ENCODE data around the gene CHRNB2. TPM values are rescaled to one million over a fixed set of nuclear protein-coding genes. Genes with fewer than 3 reads are reported as not detected.

The CHRNB2 gene
- total and polyA plus RNA-seq, 2 of the 8 experiments (the other 6 are each of a cell fraction or from before 2014, with no cell fraction given) = 3.1 to 4.1 TPM

DNA sequence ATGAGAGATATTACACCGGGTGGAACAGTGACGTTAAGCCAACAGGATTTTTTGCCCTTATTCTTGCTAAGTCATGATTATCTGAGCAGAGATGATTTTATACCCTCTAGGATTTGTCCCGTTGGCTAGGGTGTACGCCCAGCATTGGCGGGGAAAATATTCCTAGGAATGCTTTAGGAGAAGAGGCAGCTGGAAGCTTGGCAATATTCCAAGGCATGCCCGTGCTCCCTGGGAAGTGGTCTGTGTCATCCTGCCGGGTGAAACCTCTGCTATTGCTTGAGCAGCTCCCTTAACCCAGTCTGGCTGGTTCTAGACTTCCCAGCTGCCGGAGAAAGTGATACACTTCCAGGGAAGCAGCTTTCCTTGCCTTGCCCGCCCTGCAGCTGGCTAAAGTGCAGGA, 16.2 kb downstream of the CHRNB2 start:
- Histone ChIP-seq H3K9ac (replicated peaks in 1 of 4; ENCODE audit: extremely low read depth in 1 of 4, low read depth in 3 of 4, low read length in 3 of 4) (no peak overlapping the region; a peak in 1 of 7 replicates), H3K79me2 (ENCODE audit: control insufficient read depth in 1 of 2, insufficient read depth in 2 of 2, low read length in 2 of 2) (no peaks in the 10 kb centered on the region), H2AK5ac (ENCODE audit: low read depth, low read length) (no peak overlapping the region), H3K14ac (ENCODE audit: insufficient read length) (no peak overlapping the region), H3K79me1 (ENCODE audit: low read depth, low read length) (peaks cover 2% of the 10 kb centered on the region; the same call in 1 of the 2 replicates), H3K4me3 (ENCODE audit: extremely low read depth in 1 of 4, insufficient read depth in 2 of 4, low read depth in 3 of 4, low read length in 4 of 4) (no peak overlapping the region), H4K5ac (ENCODE audit: insufficient read length, low read depth, low read length) (no peak overlapping the region), H3K9me3 (ENCODE audit: insufficient read depth in 2 of 2, low read depth in 1 of 2, low read length in 1 of 2) (no peaks in the 10 kb centered on the region), H3K27ac (ENCODE audit: low read depth, low read length) (no peak overlapping the region), H2AFZ (ENCODE audit: low read length) (no peak overlapping the region), H3K4ac (replicated peaks; ENCODE audit: insufficient read length, low read depth, low read length) (no peak overlapping the region), H3K4me1 (replicated peaks in 1 of 4; ENCODE audit: control insufficient read depth in 3 of 4, insufficient read depth in 4 of 4, low read length in 3 of 4) (no peaks in the 10 kb centered on the region), H4K8ac (ENCODE audit: extremely low read depth, insufficient read depth, low read length) (no peak overlapping the region), H2BK15ac (ENCODE audit: low read length) (no peak overlapping the region), H2BK20ac (ENCODE audit: low read length) (no peak overlapping the region), H4K20me1 (replicated peaks in 1 of 2; ENCODE audit: control insufficient read depth in 1 of 2, insufficient read depth in 2 of 2, low read length in 2 of 2) (peaks cover 7 to 18% of the 10 kb centered on the region in 2 experiments), H3K4me2 (ENCODE audit: insufficient read depth in 1 of 2, low read depth in 2 of 2, low read length in 2 of 2) (no peak overlapping the region), H2BK5ac (ENCODE audit: low read depth, low read length) (no peak overlapping the region), H3K36me3 (ENCODE audit: control insufficient read depth in 2 of 4, insufficient read depth in 4 of 4, low read length in 3 of 4) (peaks cover 72 to 97% (median 87%) of the 10 kb centered on the region in 4 experiments), H3K27me3 (replicated peaks in 1 of 4; ENCODE audit: control insufficient read depth in 3 of 4, extremely low read depth in 1 of 4, insufficient read depth in 3 of 4, low read length in 3 of 4) (no peaks in the 10 kb centered on the region), H4K91ac (replicated peaks; ENCODE audit: insufficient read length, low read length) (no peak overlapping the region), H2BK12ac (ENCODE audit: low read depth, low read length) (no peak overlapping the region), H3K23me2 (ENCODE audit: low read depth, low read length) (no peaks in the 10 kb centered on the region), H2BK120ac (replicated peaks; ENCODE audit: low read depth, low read length) (no peak overlapping the region), H3K18ac (ENCODE audit: extremely low read depth, low read length) (no peak overlapping the region), H3K56ac (replicated peaks; ENCODE audit: insufficient read length, low read depth, low read length) (no peak overlapping the region), H3K23ac (ENCODE audit: insufficient read length) (no peak overlapping the region)
- ChIA-PET POLR2A (ENCODE audit: partially characterized antibody) (interaction anchor here (1.7 kb wide), 1 partner anchor 14 kb away, joined by 3 read pairs; no protein-coding TSS in a partner anchor), CTCF (ENCODE audit: partially characterized antibody) (interaction anchor here (1.4 kb wide), 1 partner anchor 24 kb away, joined by 4 read pairs; no protein-coding TSS in a partner anchor)
- DNase-seq (ENCODE audit: low read depth in 1 of 2, low spot score in 2 of 2) (no peak), FAIRE-seq (no peak)
- 82% methylated on average over 9 of the region's 9 CpGs; no CpG with 5 or more reads in 1 of the 2 experiments for WGBS, 2 experiments (ENCODE audit: extremely low coverage in 1 of 2, insufficient coverage in 1 of 2, insufficient read length in 1 of 2, insufficient replicate concordance in 2 of 2, low coverage in 1 of 2, low lambda C conversion rate in 2 of 2, missing lambda C conversion rate in 1 of 2)
- TF ChIP-seq BACH1 (IDR thresholded peaks at IDR 0.05; ENCODE audit: low read length) (no peak), HDAC2 (IDR thresholded peaks at IDR 0.05; ENCODE audit: borderline replicate concordance in 1 of 2, low read depth in 2 of 2, low read length in 2 of 2) (no peak), ASH2L (IDR thresholded peaks at IDR 0.05; ENCODE audit: low read length) (no peak), EZH2 (IDR thresholded peaks at IDR 0.05; ENCODE audit: low read depth, low read length, severe bottlenecking) (no peak), SRF (IDR thresholded peaks at IDR 0.05; ENCODE audit: low read depth, low read length) (no peak), TCF12 (IDR thresholded peaks at IDR 0.05; ENCODE audit: low read depth, low read length) (no peak), FOSL1 (IDR thresholded peaks at IDR 0.05; ENCODE audit: insufficient read depth, low read depth, low read length) (no peak), SUZ12 (IDR thresholded peaks at IDR 0.05; ENCODE audit: low read length) (no peak), EGR1 (IDR thresholded peaks at IDR 0.05; ENCODE audit: borderline replicate concordance, low read depth, low read length) (no peak)
- TF ChIP-seq, protein P1, sequence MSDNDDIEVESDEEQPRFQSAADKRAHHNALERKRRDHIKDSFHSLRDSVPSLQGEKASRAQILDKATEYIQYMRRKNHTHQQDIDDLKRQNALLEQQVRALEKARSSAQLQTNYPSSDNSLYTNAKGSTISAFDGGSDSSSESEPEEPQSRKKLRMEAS (IDR thresholded peaks at IDR 0.05) = no peak
- TF ChIP-seq, protein P2, sequence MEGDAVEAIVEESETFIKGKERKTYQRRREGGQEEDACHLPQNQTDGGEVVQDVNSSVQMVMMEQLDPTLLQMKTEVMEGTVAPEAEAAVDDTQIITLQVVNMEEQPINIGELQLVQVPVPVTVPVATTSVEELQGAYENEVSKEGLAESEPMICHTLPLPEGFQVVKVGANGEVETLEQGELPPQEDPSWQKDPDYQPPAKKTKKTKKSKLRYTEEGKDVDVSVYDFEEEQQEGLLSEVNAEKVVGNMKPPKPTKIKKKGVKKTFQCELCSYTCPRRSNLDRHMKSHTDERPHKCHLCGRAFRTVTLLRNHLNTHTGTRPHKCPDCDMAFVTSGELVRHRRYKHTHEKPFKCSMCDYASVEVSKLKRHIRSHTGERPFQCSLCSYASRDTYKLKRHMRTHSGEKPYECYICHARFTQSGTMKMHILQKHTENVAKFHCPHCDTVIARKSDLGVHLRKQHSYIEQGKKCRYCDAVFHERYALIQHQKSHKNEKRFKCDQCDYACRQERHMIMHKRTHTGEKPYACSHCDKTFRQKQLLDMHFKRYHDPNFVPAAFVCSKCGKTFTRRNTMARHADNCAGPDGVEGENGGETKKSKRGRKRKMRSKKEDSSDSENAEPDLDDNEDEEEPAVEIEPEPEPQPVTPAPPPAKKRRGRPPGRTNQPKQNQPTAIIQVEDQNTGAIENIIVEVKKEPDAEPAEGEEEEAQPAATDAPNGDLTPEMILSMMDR (IDR thresholded peaks at IDR 0.05; ENCODE audit: control extremely low read depth in 1 of 3, insufficient read depth in 1 of 3, low read depth in 1 of 3, low read length in 3 of 3) = no peak

Measured in H1 (cell line).